Vagina (tissue), 2 donors: Measurements from ENCODE around the gene AFF3. TPM values are rescaled to one million over a fixed set of nuclear protein-coding genes. Genes with fewer than 3 reads are reported as not detected.

Experiments
- DNase-seq, 2 donors: peaks; one replicate each; pipeline ENCODE4 v3.0.0-alpha.2; 2017; ENCODE audit errors: extremely low spot score in 2 of 2
- H3K27ac ChIP-seq: fragments of 200-600 bp; sonication (generic); one replicate; pipeline ENCODE4 v1.5.1; 2019
- H3K27me3 ChIP-seq: fragments of 200-600 bp; sonication (generic); one replicate; pipeline ENCODE4 v1.5.1; 2019
- H3K36me3 ChIP-seq, 2 donors: fragments of 200-600 bp; sonication (generic); one replicate each; pipeline ENCODE4 v1.5.1; 2017 to 2019
- H3K4me1 ChIP-seq: fragments of 200-600 bp; sonication (generic); one replicate; pipeline ENCODE4 v1.5.1; 2019
- H3K4me3 ChIP-seq, 2 donors: fragments of 200-600 bp; sonication (generic); 1 replicate in 1 of 2; 2 replicates in 1 of 2; pipeline ENCODE4 v1.5.1; 2016 to 2019
- H3K9me3 ChIP-seq: fragments of 200-600 bp; sonication (generic); one replicate; pipeline ENCODE4 v1.5.1; 2019
- CTCF ChIP-seq, 3 experiments: fragments of 450-650 bp in 2 of 3; fragments of 200-600 bp in 1 of 3; sonication (generic) in 1 of 3; IDR thresholded peaks; one replicate each; pipeline ENCODE4 v1.5.1; 2017 to 2019; ENCODE audit warnings: antibody characterized with exemption in 3 of 3, mild to moderate bottlenecking in 2 of 3, moderate library complexity in 2 of 3
- POLR2A ChIP-seq, 2 donors: fragments of 450-650 bp; IDR thresholded peaks; one replicate each; pipeline ENCODE4 v1.6.1; 2017; ENCODE audit warnings: antibody characterized with exemption in 2 of 2, mild to moderate bottlenecking in 2 of 2, moderate library complexity in 2 of 2
- POLR2AphosphoS5 ChIP-seq, 2 donors: sonication (generic); formaldehyde crosslinking; IDR thresholded peaks; one replicate each; pipeline ENCODE4 v1.9.0; 2017; ENCODE audit warnings: antibody characterized with exemption in 2 of 2, mild to moderate bottlenecking in 2 of 2, low read depth in 1 of 2; ENCODE audit not compliant: insufficient read depth in 1 of 2
- intact Hi-C: fragments of 100-400 bp; cut with DNase I; formaldehyde crosslinking; loops from one replicate; pipeline ENCODE4 v1.15.1; 2023
- total RNA-seq: library from RNA; depleted of rRNA; stranded (reverse); fragments of >200 nt; gene quantifications from one replicate; pipeline ENCODE4 v1.2.3, GENCODE V29; 2016

The AFF3 gene
- total RNA-seq, 1 donor from 2014 or later: 7.6 TPM

GRCh38 chr2:99899882-99900281 lies 242.5 kb downstream of the AFF3 start:
- H3K4me3 ChIP-seq: no peak overlapping the region
- H3K36me3 ChIP-seq: no peaks in the 10 kb centered on the region
- no peaks in the 10 kb centered on the region for H3K9me3 ChIP-seq
- TF ChIP-seq POLR2A (IDR thresholded peaks at IDR 0.05) (no peak), POLR2AphosphoS5 (IDR thresholded peaks at IDR 0.05; ENCODE audit: insufficient read depth in 1 of 2, low read depth in 1 of 2) (no peak), CTCF (IDR thresholded peaks at IDR 0.05) (no peak)
- no peak overlapping the region for H3K27ac ChIP-seq
- H3K4me1 ChIP-seq: no peaks in the 10 kb centered on the region
- DNase-seq: no peak
- intact Hi-C loops: no loop called here
- H3K27me3 ChIP-seq: no peaks in the 10 kb centered on the region

DNA sequence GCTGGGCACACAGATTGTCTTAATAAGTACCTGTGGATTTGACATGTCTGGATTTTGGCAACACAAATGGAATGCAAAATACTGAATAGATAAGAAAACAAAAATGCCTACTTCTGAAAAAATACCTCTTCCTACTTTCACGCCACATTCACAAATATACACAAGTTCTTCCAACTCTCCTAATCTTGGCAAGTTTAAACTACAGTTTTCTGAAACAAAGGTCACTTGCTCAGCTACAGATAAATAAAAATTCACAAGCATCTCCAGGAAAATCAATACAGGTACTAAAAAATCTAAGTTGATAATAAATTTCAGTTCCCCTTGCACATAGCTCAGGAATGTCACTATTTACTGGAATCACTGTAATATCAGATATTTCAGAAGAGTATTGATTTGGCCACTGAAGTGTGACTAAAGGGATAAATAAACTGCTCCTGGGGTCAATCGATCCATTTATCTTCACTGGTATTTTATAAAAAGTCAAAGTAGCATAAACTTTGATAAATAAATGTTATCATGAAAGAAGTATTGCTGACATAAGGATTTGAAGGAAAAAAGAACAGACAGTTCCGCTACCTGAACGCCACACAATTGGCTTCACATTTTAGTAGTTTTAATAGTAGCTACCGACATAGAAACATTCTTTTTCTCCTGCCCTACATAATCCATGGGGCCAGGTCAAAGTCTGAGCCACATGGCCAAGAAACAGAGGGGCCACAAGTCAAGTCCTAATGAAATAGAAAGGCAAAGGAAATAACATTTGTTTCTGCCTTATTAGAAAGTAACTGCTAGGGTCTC lies 243.1 kb downstream of the AFF3 start:
- H3K4me3 ChIP-seq: no peak overlapping the region
- TF ChIP-seq POLR2A (IDR thresholded peaks at IDR 0.05) (no peak), CTCF (IDR thresholded peaks at IDR 0.05) (no peak), POLR2AphosphoS5 (IDR thresholded peaks at IDR 0.05; ENCODE audit: insufficient read depth in 1 of 2, low read depth in 1 of 2) (no peak)
- H3K27ac ChIP-seq: no peak overlapping the region
- no peaks in the 10 kb centered on the region for H3K36me3 ChIP-seq
- H3K9me3 ChIP-seq: no peaks in the 10 kb centered on the region
- no peaks in the 10 kb centered on the region for H3K27me3 ChIP-seq
- DNase-seq: no peak
- H3K4me1 ChIP-seq: no peaks in the 10 kb centered on the region
- intact Hi-C loops: no loop called here

DNA sequence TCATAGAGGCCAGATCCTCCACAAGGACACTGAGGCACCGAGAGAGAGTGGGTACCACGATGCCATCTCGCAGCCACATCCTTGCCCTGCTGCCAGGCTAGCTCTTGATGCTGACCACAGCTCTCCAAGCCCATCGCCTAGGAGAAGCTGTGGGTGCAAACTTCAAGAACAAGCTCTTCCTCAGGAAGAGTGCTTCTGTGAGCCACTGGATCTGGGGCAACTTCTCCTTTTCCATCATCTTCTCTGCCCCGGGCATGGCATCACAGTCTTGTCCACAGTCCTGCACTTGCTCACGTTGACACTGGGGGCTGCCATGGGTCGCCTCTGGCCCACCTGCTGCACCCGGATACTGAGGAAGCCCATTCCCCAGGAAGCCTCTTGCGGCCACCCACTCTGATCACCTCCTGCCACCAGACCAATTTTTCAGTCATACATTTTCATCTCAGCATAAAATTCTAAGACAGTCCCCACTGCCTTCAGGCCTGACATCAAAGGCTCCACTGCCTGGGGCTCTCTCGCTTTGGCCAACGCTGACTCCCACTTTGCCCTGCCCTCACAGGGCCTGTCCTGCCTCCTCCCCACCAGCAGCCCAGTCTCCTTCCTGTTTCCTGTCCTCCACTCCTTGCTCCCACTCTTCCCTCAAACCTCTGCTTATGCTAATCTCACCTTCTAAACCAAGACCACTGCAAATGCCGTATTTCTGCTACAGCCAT lies 243.9 kb downstream of the AFF3 start:
- no peak overlapping the region for H3K27ac ChIP-seq
- TF ChIP-seq CTCF (IDR thresholded peaks at IDR 0.05) (no peak), POLR2AphosphoS5 (IDR thresholded peaks at IDR 0.05; ENCODE audit: insufficient read depth in 1 of 2, low read depth in 1 of 2) (no peak), POLR2A (IDR thresholded peaks at IDR 0.05) (no peak)
- no peaks in the 10 kb centered on the region for H3K36me3 ChIP-seq
- no peaks in the 10 kb centered on the region for H3K9me3 ChIP-seq
- no peak for DNase-seq
- H3K27me3 ChIP-seq: no peaks in the 10 kb centered on the region
- H3K4me3 ChIP-seq: no peak overlapping the region
- intact Hi-C loops: no loop called here
- H3K4me1 ChIP-seq: no peaks in the 10 kb centered on the region

DNA sequence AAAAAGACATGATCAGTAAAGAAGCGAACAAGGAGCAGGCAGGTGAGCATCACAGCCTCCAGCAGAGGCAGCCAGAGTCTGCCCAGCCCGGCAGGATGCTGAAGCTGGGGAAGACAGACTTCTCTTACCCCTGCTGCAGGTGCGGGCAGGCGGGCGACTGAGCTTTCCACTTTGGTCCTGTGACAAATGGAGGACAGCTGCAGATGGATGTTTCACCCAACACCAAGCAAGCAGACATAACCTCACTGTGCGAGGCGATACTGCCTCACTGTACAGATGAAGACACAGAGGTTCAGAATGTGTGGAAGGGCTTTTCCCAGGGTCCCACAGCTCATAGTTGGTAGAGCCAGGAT lies 251.0 kb downstream of the AFF3 start:
- no peak overlapping the region for H3K27ac ChIP-seq
- no peak for DNase-seq
- H3K36me3 ChIP-seq: no peaks in the 10 kb centered on the region
- intact Hi-C loops: no loop called here
- H3K27me3 ChIP-seq: no peaks in the 10 kb centered on the region
- no peaks in the 10 kb centered on the region for H3K4me1 ChIP-seq
- H3K9me3 ChIP-seq: no peaks in the 10 kb centered on the region
- H3K4me3 ChIP-seq: no peak overlapping the region
- TF ChIP-seq CTCF (IDR thresholded peaks at IDR 0.05) (no peak), POLR2A (IDR thresholded peaks at IDR 0.05) (no peak), POLR2AphosphoS5 (IDR thresholded peaks at IDR 0.05; ENCODE audit: insufficient read depth in 1 of 2, low read depth in 1 of 2) (no peak)
